GM18517 (cell line): Measurements from ENCODE around the gene RNU7-1.

Experiments used
- ATAC-seq: cut with Tn5 transposase; IDR thresholded peaks from one replicate; pipeline ENCODE4 v1.9.1; 2021; ENCODE audit warnings: mild to moderate bottlenecking, moderate library complexity; ENCODE audit not compliant: unreplicated experiment

RNU7-1 gene

GRCh38 chr12:6936636-6937480 lies 6.8 kb upstream of the RNU7-1 start:
- no peak for ATAC-seq

GRCh38 chr12:6937481-6938352 lies 5.9 kb upstream of the RNU7-1 start:
- ATAC-seq: peak; percentile 86

- ATAC-seq: no peak
Measured at GRCh38 chr12:6938353-6939190, 5.0 kb upstream of the RNU7-1 start.

GRCh38 chr12:6939191-6939540 lies 4.5 kb upstream of the RNU7-1 start:
- ATAC-seq: no peak

- no peak for ATAC-seq
Measured at GRCh38 chr12:6941267-6941666, 2.3 kb upstream of the RNU7-1 start.

GRCh38 chr12:6941782-6942181 lies 1.8 kb upstream of the RNU7-1 start:
- no peak for ATAC-seq

- ATAC-seq: no peak
Measured at GRCh38 chr12:6942331-6942665, 1.3 kb upstream of the RNU7-1 start.

- peak; percentile 38 for ATAC-seq
Measured at GRCh38 chr12:6943389-6943721, 261 bp upstream of the RNU7-1 start.

- ATAC-seq: peak; percentile 47
Measured at GRCh38 chr12:6944381-6945186, 968 bp downstream of the RNU7-1 start.

- ATAC-seq: no peak
Measured at GRCh38 chr12:6945613-6946012, 2.0 kb downstream of the RNU7-1 start.

GRCh38 chr12:6946033-6946919 lies 2.7 kb downstream of the RNU7-1 start:
- ATAC-seq: no peak

- ATAC-seq: no peak
Measured at GRCh38 chr12:6946920-6947374, 3.3 kb downstream of the RNU7-1 start.

- ATAC-seq: no peak
Measured at GRCh38 chr12:6947615-6948014, 4.0 kb downstream of the RNU7-1 start.

GRCh38 chr12:6948873-6949594 lies 5.4 kb downstream of the RNU7-1 start:
- no peak for ATAC-seq

- no peak for ATAC-seq
Measured at GRCh38 chr12:6950401-6950801, 6.8 kb downstream of the RNU7-1 start.

GRCh38 chr12:6950811-6951540 lies 7.4 kb downstream of the RNU7-1 start, which contains the start of gene PTPN6:
Gene PTPN6 (plus strand): TSS chr12:6951356. CDS start chr12:6951513, 157 bp downstream.
- no peak for ATAC-seq

GRCh38 chr12:6951551-6952120 lies 8.0 kb downstream of the RNU7-1 start:
- no peak for ATAC-seq
